Testis (tissue), 3 donors: Measurements from ENCODE around the gene MRI1. TPM values are rescaled to one million over a fixed set of nuclear protein-coding genes. Genes with fewer than 3 reads are reported as not detected.

Experiments used
- DNase-seq: peaks from one replicate; pipeline ENCODE4 v3.0.0-alpha.2; 2019
- H3K27ac ChIP-seq, 2 donors: fragments of 200-600 bp; sonication (generic); one replicate each; pipeline ENCODE4 v1.5.1; 2019
- H3K27me3 ChIP-seq: fragments of 200-600 bp; sonication (generic); one replicate; pipeline ENCODE4 v1.5.1; 2019
- H3K36me3 ChIP-seq: fragments of 200-600 bp; sonication (generic); one replicate; pipeline ENCODE4 v1.5.1; 2017; ENCODE audit warnings: low read depth; ENCODE audit errors: missing control alignments
- H3K4me1 ChIP-seq: fragments of 200-600 bp; sonication (generic); one replicate; pipeline ENCODE4 v1.5.1; 2019
- H3K4me3 ChIP-seq, 2 donors: fragments of 200-600 bp; sonication (generic); one replicate each; pipeline ENCODE4 v1.5.1; 2017 to 2019
- H3K9me3 ChIP-seq: fragments of 200-600 bp; sonication (generic); one replicate; pipeline ENCODE4 v1.5.1; 2017
- CTCF ChIP-seq, 3 experiments: fragments of 450-650 bp in 2 of 3; fragments of 200-600 bp in 1 of 3; sonication (generic) in 1 of 3; IDR thresholded peaks; one replicate each; pipeline ENCODE4 v1.5.1; 2016 to 2019; ENCODE audit warnings: antibody characterized with exemption in 3 of 3, mild to moderate bottlenecking in 2 of 3, moderate library complexity in 1 of 3
- POLR2A ChIP-seq: fragments of 450-650 bp; IDR thresholded peaks from one replicate; pipeline ENCODE4 v1.6.1; 2017; ENCODE audit warnings: antibody characterized with exemption, mild to moderate bottlenecking, moderate library complexity
- WGBS, 2 donors: methylation state at CpG; one replicate each; pipeline ENCODE4 v1.1.5; 2018; 5-methylcytosine and 5-hydroxymethylcytosine counted together
- intact Hi-C: fragments of 100-400 bp; cut with DNase I; formaldehyde crosslinking; loops from one replicate; pipeline ENCODE4 v1.15.1; 2023; ENCODE audit warnings: low total_unique reads
- polyA plus RNA-seq: library from polyadenylated mRNA; stranded (reverse); fragments of 350-450 nt; fragmentation: Illumina TruSeq; extraction: RNeasy Lipid Tissue Mini Kit (QIAGEN cat#74804); gene quantifications from one replicate; pipeline ENCODE4 v1.2.3, GENCODE V29; 2014; ENCODE audit warnings: low read depth, low replicate concordance; ENCODE audit not compliant: insufficient read depth
- total RNA-seq, 2 donors: library from RNA; depleted of rRNA; stranded (reverse); fragments of >200 nt; gene quantifications; one replicate each; pipeline ENCODE4 v1.2.3, GENCODE V29; 2016

Gene MRI1
- total and polyA plus RNA-seq, 3 donors from 2014 or later: 6.7 to 33.0 (median 26.5) TPM

- 0 to 1% methylated on average over 14 to 39 of the region's 39 CpGs for WGBS, 2 donors
- intact Hi-C loops: no loop called here
Observed at GRCh38 chr19:13731147-13731964, 33.0 kb upstream of the MRI1 start.

GRCh38 chr19:13732337-13732736 lies 32.0 kb upstream of the MRI1 start:
- TF ChIP-seq POLR2A (no peak), CTCF (IDR thresholded peaks at IDR 0.05) (no peak)
- no peak for DNase-seq
- no peaks in the 10 kb centered on the region for H3K36me3 ChIP-seq
- WGBS, 2 donors: 70 to 78% methylated on average over 7 to 8 of the region's 8 CpGs
- H3K27me3 ChIP-seq: no peaks in the 10 kb centered on the region
- intact Hi-C loops: no loop called here
- no peaks in the 10 kb centered on the region for H3K9me3 ChIP-seq
- H3K4me3 ChIP-seq: peak overlapping the region in 1 of 2 donors; percentile 81
- H3K27ac ChIP-seq: peak overlapping the region in 1 of 2 donors; percentile 87
- H3K4me1 ChIP-seq: peaks cover 7% of the 10 kb centered on the region

More at GRCh38 chr19:13731147-13731964, 33.0 kb upstream of the MRI1 start:
- Histone ChIP-seq H3K27ac (peak overlapping the region; percentile 87), H3K4me1 (peaks cover 7% of the 10 kb centered on the region), H3K27me3 (no peaks in the 10 kb centered on the region), H3K36me3 (no peaks in the 10 kb centered on the region), H3K9me3 (no peaks in the 10 kb centered on the region), H3K4me3 (peak overlapping the region; percentile 60 to 81)
- peak; percentile 97 for DNase-seq
- no peak for TF ChIP-seq CTCF (IDR thresholded peaks at IDR 0.05)
- peak; percentile 1 for TF ChIP-seq POLR2A

- no peak for TF ChIP-seq POLR2A
- TF ChIP-seq CTCF (IDR thresholded peaks at IDR 0.05): no peak
- Histone ChIP-seq H3K4me1 (peaks cover 7% of the 10 kb centered on the region), H3K4me3 (no peak overlapping the region), H3K36me3 (no peaks in the 10 kb centered on the region), H3K9me3 (no peaks in the 10 kb centered on the region), H3K27me3 (no peaks in the 10 kb centered on the region), H3K27ac (no peak overlapping the region)
- no peak for DNase-seq
- intact Hi-C loops: no loop called here
- WGBS, 2 donors: 100% methylated on average over 2 of the region's 2 CpGs
Observed at GRCh38 chr19:13734751-13735150, 29.6 kb upstream of the MRI1 start.

GRCh38 chr19:13738073-13738472 lies 26.2 kb upstream of the MRI1 start:
- H3K27me3 ChIP-seq: no peaks in the 10 kb centered on the region
- 54 to 89% methylated on average over 1 of the region's 1 CpG for WGBS, 2 donors

More at GRCh38 chr19:13738073-13738472, 26.2 kb upstream of the MRI1 start:
- Histone ChIP-seq H3K4me3 (no peak overlapping the region), H3K4me1 (no peaks in the 10 kb centered on the region), H3K27ac (no peak overlapping the region), H3K9me3 (no peaks in the 10 kb centered on the region), H3K36me3 (no peaks in the 10 kb centered on the region)
- no peak for DNase-seq
- TF ChIP-seq POLR2A (no peak), CTCF (IDR thresholded peaks at IDR 0.05) (no peak)
- intact Hi-C loops: no loop called here
